Loucy (cell line): ENCODE results near the gene ZFP69.

ENCODE experiments used
- H2AFZ ChIP-seq: fragments of 200-600 bp; sonication (generic); 2 replicates; pipeline ENCODE4 v1.6.0; 2016; ENCODE audit warnings: antibody characterized with exemption, mild to moderate bottlenecking, low read length, moderate library complexity
- H3F3A ChIP-seq: fragments of 200-600 bp; 2 replicates; pipeline ENCODE4 v1.6.0; 2016; ENCODE audit warnings: antibody characterized with exemption, low read depth, mild to moderate bottlenecking
- H3K27me3 ChIP-seq: fragments of 200-600 bp; sonication (generic); 2 replicates; pipeline ENCODE4 v1.6.1; 2014; ENCODE audit warnings: low read length, mild to moderate bottlenecking; ENCODE audit not compliant: insufficient read depth, poor library complexity, severe bottlenecking
- H3K36me3 ChIP-seq: fragments of 200-600 bp; sonication (generic); 2 replicates; pipeline ENCODE4 v1.6.1; 2016; ENCODE audit warnings: low read length; ENCODE audit not compliant: insufficient read depth
- H3K4me1 ChIP-seq: fragments of 200-600 bp; sonication (generic); 2 replicates; pipeline ENCODE4 v1.5.1; 2014; ENCODE audit warnings: low read length, mild to moderate bottlenecking; ENCODE audit not compliant: insufficient read depth, poor library complexity, severe bottlenecking
- H3K4me2 ChIP-seq: fragments of 200-600 bp; sonication (generic); 2 replicates; pipeline ENCODE4 v1.6.0; 2014; ENCODE audit warnings: antibody characterized with exemption, low read length, low read depth, mild to moderate bottlenecking; ENCODE audit not compliant: poor library complexity, severe bottlenecking
- H3K4me3 ChIP-seq: fragments of 200-600 bp; sonication (generic); 2 replicates; pipeline ENCODE4 v1.5.1; 2014; ENCODE audit warnings: low read length, mild to moderate bottlenecking, mixed read lengths; ENCODE audit not compliant: poor library complexity, severe bottlenecking
- H3K79me2 ChIP-seq: fragments of 200-600 bp; sonication (generic); 2 replicates; pipeline ENCODE4 v1.6.1; 2014; ENCODE audit warnings: low read length; ENCODE audit not compliant: insufficient read depth
- H3K9ac ChIP-seq: fragments of 200-600 bp; sonication (generic); 2 replicates; pipeline ENCODE4 v1.6.0; 2014; ENCODE audit warnings: mild to moderate bottlenecking, low read depth, low read length, moderate library complexity; ENCODE audit not compliant: poor library complexity, severe bottlenecking
- H3K9me2 ChIP-seq: fragments of 200-600 bp; sonication (generic); replicated peaks from 2 replicates; pipeline ENCODE4 v1.6.1; 2016; ENCODE audit warnings: low read depth, low read length, mixed read lengths
- H3K9me3 ChIP-seq: fragments of 200-600 bp; sonication (generic); 2 replicates; pipeline ENCODE4 v1.6.1; 2014; ENCODE audit warnings: mild to moderate bottlenecking, antibody characterized with exemption, low read length, low read depth; ENCODE audit not compliant: insufficient read depth
- H4K20me1 ChIP-seq: fragments of 200-600 bp; sonication (generic); 2 replicates; pipeline ENCODE4 v1.6.0; 2014; ENCODE audit warnings: antibody characterized with exemption, low read length, mild to moderate bottlenecking; ENCODE audit not compliant: insufficient read depth, poor library complexity, severe bottlenecking
- EZH2phosphoT487 ChIP-seq: fragments of 200-600 bp; IDR thresholded peaks from 2 replicates; pipeline ENCODE4 v1.6.1; 2018; ENCODE audit warnings: antibody characterized with exemption, mild to moderate bottlenecking, moderate library complexity, borderline replicate concordance
- TF ChIP-seq, protein P1 (sequence below): fragments of 200-600 bp; sonication (generic); conservative IDR thresholded peaks from 2 replicates; pipeline ENCODE4 v1.5.1; 2014; ENCODE audit warnings: mild to moderate bottlenecking, antibody characterized with exemption, low read length

ZFP69 gene

DNA sequence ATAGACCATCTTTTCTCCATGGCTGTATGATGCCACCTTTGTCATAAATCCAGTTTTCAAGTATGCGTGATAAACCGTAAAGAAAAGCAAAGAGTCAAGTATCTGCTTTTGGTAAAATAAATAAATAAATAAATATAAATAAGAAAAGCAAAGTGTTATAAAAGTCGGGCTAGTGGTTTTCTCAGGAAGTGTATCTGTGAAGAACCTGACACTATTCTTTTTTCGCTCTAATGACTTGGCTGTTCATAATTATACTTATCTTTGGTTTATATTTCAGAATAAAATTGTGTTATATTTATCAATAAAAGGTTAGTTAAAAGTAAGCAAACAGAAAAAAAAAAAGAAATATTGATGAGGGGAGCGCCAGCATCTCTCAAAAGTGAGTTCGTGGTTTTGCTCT is 30.9 kb downstream of the ZFP69 start:
- Histone ChIP-seq H3K36me3 (no peaks in the 10 kb centered on the region), H3K4me2 (peak overlapping the region; percentile 80), H3K79me2 (peaks cover 19% of the 10 kb centered on the region), H3K4me1 (peaks cover 11% of the 10 kb centered on the region), H4K20me1 (no peaks in the 10 kb centered on the region), H3K9me3 (peaks cover 4% of the 10 kb centered on the region; the same call in 1 of the 2 replicates), H2AFZ (peak overlapping the region; percentile 98), H3K4me3 (peak overlapping the region; percentile 97), H3K9me2 (no peaks in the 10 kb centered on the region), H3K27me3 (no peaks in the 10 kb centered on the region), H3F3A (no peaks in the 10 kb centered on the region), H3K9ac (peak overlapping the region; percentile 97)
- TF ChIP-seq, protein P1, sequence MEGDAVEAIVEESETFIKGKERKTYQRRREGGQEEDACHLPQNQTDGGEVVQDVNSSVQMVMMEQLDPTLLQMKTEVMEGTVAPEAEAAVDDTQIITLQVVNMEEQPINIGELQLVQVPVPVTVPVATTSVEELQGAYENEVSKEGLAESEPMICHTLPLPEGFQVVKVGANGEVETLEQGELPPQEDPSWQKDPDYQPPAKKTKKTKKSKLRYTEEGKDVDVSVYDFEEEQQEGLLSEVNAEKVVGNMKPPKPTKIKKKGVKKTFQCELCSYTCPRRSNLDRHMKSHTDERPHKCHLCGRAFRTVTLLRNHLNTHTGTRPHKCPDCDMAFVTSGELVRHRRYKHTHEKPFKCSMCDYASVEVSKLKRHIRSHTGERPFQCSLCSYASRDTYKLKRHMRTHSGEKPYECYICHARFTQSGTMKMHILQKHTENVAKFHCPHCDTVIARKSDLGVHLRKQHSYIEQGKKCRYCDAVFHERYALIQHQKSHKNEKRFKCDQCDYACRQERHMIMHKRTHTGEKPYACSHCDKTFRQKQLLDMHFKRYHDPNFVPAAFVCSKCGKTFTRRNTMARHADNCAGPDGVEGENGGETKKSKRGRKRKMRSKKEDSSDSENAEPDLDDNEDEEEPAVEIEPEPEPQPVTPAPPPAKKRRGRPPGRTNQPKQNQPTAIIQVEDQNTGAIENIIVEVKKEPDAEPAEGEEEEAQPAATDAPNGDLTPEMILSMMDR = no peak
- TF ChIP-seq EZH2phosphoT487 = no peak

DNA sequence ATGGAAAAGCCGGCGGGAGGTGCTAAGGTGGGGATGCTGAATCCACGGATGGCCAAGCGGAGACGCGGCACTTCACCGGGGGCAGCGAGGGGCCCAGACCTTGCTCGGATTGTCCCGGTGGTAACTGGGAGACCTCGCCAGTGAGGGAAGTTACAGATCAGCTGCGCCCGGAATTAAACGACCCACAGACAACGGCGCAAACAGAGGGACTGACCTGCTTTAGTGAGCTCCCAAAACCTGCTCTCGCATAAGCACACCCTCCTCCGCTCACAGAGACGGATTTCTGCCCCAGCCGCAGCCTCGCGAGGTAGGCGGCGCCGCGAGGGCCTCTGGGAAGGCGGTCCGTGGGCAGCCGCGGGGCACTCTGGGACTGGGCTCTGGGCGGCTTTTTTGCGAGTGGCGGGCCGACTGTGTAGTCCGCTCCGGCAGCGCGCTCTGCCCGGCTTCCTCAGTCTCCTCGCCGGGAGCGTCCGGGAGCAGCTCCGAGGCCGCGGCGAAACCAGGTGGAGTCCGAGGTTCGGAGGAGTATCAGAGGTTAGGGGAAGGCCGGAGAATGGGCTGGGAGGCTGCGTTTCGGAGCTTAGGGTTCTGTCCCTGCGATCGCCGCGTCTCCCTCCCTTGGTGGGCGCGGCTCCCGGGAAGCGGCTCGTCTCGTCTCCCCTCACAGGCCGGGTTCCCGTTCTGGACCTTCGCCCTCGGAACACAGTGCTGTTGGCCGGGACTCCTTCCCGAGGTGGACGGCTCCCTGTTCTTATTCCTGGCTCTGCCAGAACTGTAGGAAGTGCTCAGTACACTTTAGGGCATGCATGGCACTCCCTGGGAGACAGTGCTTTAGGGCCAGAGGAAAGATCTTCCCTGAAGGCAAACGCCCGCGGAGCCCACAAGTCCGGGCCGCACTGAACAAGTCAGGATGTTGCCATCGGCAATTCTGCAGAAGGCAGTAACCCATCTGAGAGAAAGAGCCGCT is 31.6 kb downstream of the ZFP69 start, which contains the start of gene EXO5:
Gene EXO5, plus strand, starts transcription at position 393 of the 967 bp plus-strand sequence. CDS start 5,778 bp downstream, outside the sequence.
- Histone ChIP-seq H3K9ac (peak within 1 kb of the TSS; percentile 97), H3K9me2 (no peaks in the 10 kb centered on the region), H3K4me2 (peak within 1 kb of the TSS; percentile 80), H3K36me3 (no peaks in the 10 kb centered on the region), H4K20me1 (no peaks in the 10 kb centered on the region), H3K9me3 (peaks cover 4% of the 10 kb centered on the region; the same call in 1 of the 2 replicates), H3K4me1 (peaks cover 11% of the 10 kb centered on the region), H3K27me3 (no peaks in the 10 kb centered on the region), H3K79me2 (peaks cover 19% of the 10 kb centered on the region), H2AFZ (peak within 1 kb of the TSS; percentile 98), H3F3A (no peaks in the 10 kb centered on the region), H3K4me3 (peak within 1 kb of the TSS; percentile 97)
- TF ChIP-seq, protein P1 = no peak
- TF ChIP-seq EZH2phosphoT487 = no peak

DNA sequence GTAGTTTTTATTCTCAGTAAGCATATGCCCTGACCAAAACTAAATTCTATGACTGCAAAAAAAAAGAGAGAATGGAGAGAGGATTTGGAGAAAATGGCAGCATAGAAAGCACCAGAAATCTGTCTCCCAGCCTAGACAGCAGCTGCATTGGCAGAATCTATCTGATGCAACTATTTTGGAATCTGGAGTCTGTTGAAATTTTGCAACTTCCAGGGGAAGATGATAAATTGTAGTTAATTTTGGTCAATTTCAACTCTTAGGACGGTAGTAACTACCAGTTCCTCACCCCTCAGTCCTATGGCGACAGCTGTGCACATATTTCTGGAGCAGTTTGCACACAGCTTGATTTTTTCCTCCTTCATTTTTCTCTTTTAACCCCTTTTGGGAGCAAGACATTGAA is 42.4 kb downstream of the ZFP69 start:
- no peak overlapping the region for H3K4me3 ChIP-seq
- 0 out of 2 replicates have a peak, but pooled peaks cover 3% of the 10 kb centered on the region for H3F3A ChIP-seq
- no peak overlapping the region for H3K9ac ChIP-seq
- H3K4me1 ChIP-seq = no peaks in the 10 kb centered on the region
- H3K79me2 ChIP-seq = no peaks in the 10 kb centered on the region; the same call in 1 of the 2 replicates
- H3K9me3 ChIP-seq = peaks cover 4% of the 10 kb centered on the region; the same call in 1 of the 2 replicates
- H3K9me2 ChIP-seq = no peaks in the 10 kb centered on the region
- H4K20me1 ChIP-seq = no peaks in the 10 kb centered on the region
- H3K4me2 ChIP-seq = no peak overlapping the region
- H3K36me3 ChIP-seq = peaks cover 9% of the 10 kb centered on the region; the same call in 1 of the 2 replicates
- no peaks in the 10 kb centered on the region for H3K27me3 ChIP-seq
- TF ChIP-seq EZH2phosphoT487 = no peak
- TF ChIP-seq, protein P1 = no peak
- H2AFZ ChIP-seq = no peak overlapping the region
